ENCODE results near the gene TDRD12. TPM values are rescaled to one million over a fixed set of nuclear protein-coding genes. Genes with fewer than 3 reads are reported as not detected.

TDRD12 gene
- total RNA-seq, 4 donors from 2014 or later: 2.0 to 5.7 TPM; not detected in 2

- Histone ChIP-seq H3K27me3 (no peaks in the 10 kb centered on the region), H3K9me3 (no peaks in the 10 kb centered on the region), H3K36me3 (no peaks in the 10 kb centered on the region), H3K4me1 (no peaks in the 10 kb centered on the region), H3K27ac (no peak overlapping the region), H3K4me3 (no peak overlapping the region)
- DNase-seq: no peak
- no peak for TF ChIP-seq POLR2A (IDR thresholded peaks at IDR 0.05)
- TF ChIP-seq CTCF (IDR thresholded peaks at IDR 0.05): no peak
- intact Hi-C loops (cut with DNase I; ENCODE audit: low total_unique reads): no loop called here
Measured at GRCh38 chr19:32824916-32825608, 105.5 kb downstream of the TDRD12 start.

- Histone ChIP-seq H3K9me3 (no peaks in the 10 kb centered on the region), H3K4me1 (no peaks in the 10 kb centered on the region), H3K27me3 (no peaks in the 10 kb centered on the region), H3K4me3 (no peak overlapping the region), H3K36me3 (no peaks in the 10 kb centered on the region), H3K27ac (no peak overlapping the region)
- TF ChIP-seq POLR2A (IDR thresholded peaks at IDR 0.05) (no peak), CTCF (IDR thresholded peaks at IDR 0.05) (no peak)
- DNase-seq: no peak
- intact Hi-C loops (cut with DNase I; ENCODE audit: low total_unique reads): no loop called here
Measured at GRCh38 chr19:32828139-32828538, 108.6 kb downstream of the TDRD12 start.

GRCh38 chr19:32828643-32829344, 109.2 kb downstream of the TDRD12 start:
- intact Hi-C loops (cut with DNase I; ENCODE audit: low total_unique reads): no loop called here
- H3K4me3 ChIP-seq: no peak overlapping the region
- no peaks in the 10 kb centered on the region for H3K9me3 ChIP-seq
- no peak overlapping the region for H3K27ac ChIP-seq
- H3K36me3 ChIP-seq: no peaks in the 10 kb centered on the region
- TF ChIP-seq CTCF (IDR thresholded peaks at IDR 0.05): no peak
- no peak for TF ChIP-seq POLR2A (IDR thresholded peaks at IDR 0.05)
- H3K4me1 ChIP-seq: no peaks in the 10 kb centered on the region
- no peak for DNase-seq
- H3K27me3 ChIP-seq: no peaks in the 10 kb centered on the region

- Histone ChIP-seq H3K36me3 (no peaks in the 10 kb centered on the region), H3K27me3 (no peaks in the 10 kb centered on the region), H3K4me3 (no peak overlapping the region), H3K27ac (no peak overlapping the region), H3K9me3 (no peaks in the 10 kb centered on the region), H3K4me1 (no peaks in the 10 kb centered on the region)
- TF ChIP-seq CTCF (IDR thresholded peaks at IDR 0.05): no peak
- no peak for TF ChIP-seq POLR2A (IDR thresholded peaks at IDR 0.05)
- no peak for DNase-seq
- intact Hi-C loops (cut with DNase I; ENCODE audit: low total_unique reads): no loop called here
Measured at GRCh38 chr19:32829345-32829896, 109.9 kb downstream of the TDRD12 start.
